CMK (cell line): ENCODE results near the gene NEUROD2.

Experiments
- DNase-seq: peaks from one replicate; pipeline ENCODE4 v3.0.0-alpha.2; 2010; ENCODE audit warnings: low read depth

NEUROD2 gene

GRCh38 chr17:39579318-39580081 is 28.2 kb downstream of the NEUROD2 start:
- DNase-seq, result no peak

DNA sequence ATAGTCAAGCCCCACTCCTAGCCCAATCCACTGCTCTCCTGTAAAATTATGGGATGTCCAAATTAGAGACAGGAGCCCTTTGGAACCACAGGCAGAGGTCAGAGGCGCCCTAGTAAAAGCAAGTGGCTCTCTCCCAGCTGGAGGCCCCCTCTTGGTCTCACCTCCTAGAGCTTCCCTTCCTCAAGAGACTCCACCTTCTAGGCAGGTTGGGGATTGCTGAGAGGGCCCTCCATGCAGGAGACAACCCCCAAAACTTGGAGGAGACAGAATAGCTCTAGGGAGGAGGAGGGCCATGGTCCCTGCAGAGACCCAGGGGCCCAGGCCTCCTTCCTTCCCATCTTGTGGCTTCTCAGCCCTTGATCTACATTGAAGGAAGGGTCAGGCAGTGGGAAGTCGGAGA is 29.4 kb downstream of the NEUROD2 start:
- no peak for DNase-seq

DNA sequence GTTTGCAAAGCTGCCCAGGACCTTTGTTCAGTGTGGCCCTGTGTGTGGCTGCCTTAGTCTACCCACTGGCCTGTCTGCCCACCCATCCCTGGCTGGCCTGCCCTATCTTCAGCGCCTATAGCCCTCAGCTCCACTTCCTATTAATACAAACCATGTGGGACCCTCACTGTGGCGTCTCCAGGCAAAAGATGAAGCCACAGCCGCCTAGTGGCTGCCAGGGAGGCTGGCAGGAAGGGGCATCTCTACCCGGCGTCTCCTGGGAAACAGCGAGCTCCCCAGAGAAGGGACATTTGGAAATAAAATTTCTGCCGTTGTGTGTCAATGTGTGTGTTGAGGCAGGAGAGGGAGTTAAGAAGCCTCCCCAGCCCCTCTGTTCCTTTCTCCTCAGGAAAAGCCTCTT is 31.5 kb downstream of the NEUROD2 start:
- DNase-seq, result no peak

GRCh38 chr17:39573447-39574298 is 34.0 kb downstream of the NEUROD2 start:
- DNase-seq, result no peak

DNA sequence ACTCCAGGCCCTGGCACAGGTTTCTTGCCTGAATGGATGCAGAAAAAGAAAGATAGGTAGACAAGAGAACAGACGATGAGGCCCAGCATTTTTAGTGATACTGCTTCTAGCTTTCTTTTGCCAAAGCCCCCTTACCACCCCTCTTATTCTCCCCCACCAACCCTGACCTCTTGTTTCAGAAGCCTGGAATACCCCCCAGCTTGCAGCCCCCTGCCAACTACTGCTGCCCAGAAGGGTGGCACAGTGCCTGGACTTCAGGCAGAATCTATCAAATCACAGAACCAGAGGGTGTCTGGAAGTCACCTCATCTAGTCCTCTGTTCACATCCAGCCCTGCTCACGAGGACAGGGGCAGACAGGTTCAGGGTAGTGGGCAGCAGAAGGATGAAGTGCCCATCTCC is 35.6 kb downstream of the NEUROD2 start:
- no peak for DNase-seq

- DNase-seq, result no peak
Observed at GRCh38 chr17:39569126-39569525, 38.6 kb downstream of the NEUROD2 start.

DNA sequence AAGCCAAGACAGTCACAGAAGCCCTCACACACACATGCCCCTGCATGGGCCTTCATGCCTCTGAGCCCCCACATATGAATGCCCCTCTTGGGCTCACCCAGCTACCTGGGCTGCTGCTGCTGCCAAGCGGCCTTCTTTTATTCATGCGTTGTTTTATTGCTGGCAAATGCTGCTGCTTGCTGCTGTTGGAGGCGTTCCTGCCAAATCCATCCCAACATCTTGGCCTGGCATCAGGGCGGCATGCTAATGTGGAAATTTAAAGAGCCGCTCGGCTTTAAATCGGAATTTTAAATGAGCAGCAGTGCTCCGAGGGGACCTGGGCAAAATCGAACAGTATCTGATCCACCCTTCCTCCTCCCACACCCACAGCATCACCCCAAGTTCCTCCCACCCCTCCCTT is 39.0 kb downstream of the NEUROD2 start:
- DNase-seq, result no peak

GRCh38 chr17:39566094-39566850 is 41.4 kb downstream of the NEUROD2 start:
- no peak for DNase-seq

GRCh38 chr17:39564211-39564848 is 43.4 kb downstream of the NEUROD2 start:
- DNase-seq, result no peak

DNA sequence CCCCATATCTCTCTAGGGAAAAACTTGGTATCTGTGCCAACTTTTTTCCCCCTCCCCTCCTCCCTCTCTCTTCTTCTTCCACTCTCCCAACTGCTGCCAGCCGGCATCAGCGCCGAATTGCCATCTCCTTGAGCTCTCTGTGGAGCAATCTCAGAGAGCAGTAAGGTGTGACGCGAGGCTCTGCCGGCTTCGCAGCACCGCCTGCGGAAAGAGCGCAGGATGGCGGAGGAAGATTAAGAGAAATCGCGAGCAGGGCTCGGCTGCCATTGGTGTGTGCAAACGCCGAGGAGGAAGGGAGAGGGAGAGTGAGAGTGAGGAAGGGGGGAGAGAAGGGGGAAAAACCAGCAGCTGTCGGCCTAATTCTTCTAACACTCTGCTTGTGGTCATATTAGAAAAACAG is 44.2 kb downstream of the NEUROD2 start:
- no peak for DNase-seq

DNA sequence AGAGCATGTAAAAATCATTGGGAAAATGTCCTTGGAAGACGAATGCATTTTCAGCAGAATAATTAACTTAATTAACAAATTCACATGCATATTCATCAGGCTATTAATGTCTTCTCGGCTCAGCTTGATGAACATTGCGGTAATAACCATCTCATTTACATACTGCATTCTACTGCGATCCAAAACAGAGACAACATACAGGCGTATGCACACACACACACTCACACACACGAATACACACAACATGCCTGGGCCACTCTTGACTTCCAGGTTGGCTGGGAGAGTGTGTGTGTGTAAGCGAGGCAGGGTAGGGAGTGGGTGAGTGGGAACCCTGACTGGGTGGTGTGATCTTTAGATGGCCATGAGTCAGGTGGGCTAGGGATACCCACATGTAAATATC is 44.7 kb downstream of the NEUROD2 start:
- no peak for DNase-seq

GRCh38 chr17:39562395-39562794 is 45.3 kb downstream of the NEUROD2 start:
- DNase-seq, result no peak

DNA sequence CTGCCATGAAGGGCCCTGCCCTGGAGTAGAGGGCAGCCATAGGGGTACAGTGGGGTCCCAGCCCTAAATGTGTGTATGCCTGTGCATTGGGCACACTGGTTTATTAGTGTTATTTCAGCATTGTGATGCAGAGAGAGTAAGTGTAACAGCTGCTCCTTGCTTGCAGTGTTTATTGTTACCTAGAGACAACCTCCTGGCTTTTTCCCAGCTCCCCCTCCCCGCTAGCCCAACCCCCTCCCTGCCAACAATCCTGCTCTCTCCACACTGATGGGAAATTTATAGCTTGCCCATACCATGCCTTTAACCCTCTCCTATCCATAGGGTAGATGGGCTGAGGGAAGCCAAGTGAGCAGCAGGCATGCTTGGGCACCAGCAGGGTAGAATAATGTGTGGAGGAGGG is 51.3 kb downstream of the NEUROD2 start:
- no peak for DNase-seq

GRCh38 chr17:39555368-39555767 is 52.4 kb downstream of the NEUROD2 start:
- no peak for DNase-seq
